ENCODE results near the gene ZNF608.

Gene ZNF608

GRCh38 chr5:124706051-124706450, 40.4 kb downstream of the ZNF608 start:
- Histone ChIP-seq H3K4me3 (ENCODE audit: low read depth in 1 of 2, low read length in 2 of 2) (no peak overlapping the region), H3K9ac (ENCODE audit: low read length) (no peak overlapping the region), H3K36me3 (ENCODE audit: insufficient read depth, low read length) (no peaks in the 10 kb centered on the region), H3K27me3 (ENCODE audit: control insufficient read depth in 1 of 2, insufficient read depth in 2 of 2, low read length in 2 of 2) (no peaks in the 10 kb centered on the region), H3K4me1 (ENCODE audit: insufficient read depth, low read length) (peaks cover 76% of the 10 kb centered on the region), H3K27ac (ENCODE audit: low read depth, low read length) (peak overlapping the region; percentile 51), H3K9me3 (ENCODE audit: low read length) (no peaks in the 10 kb centered on the region)

- no peak overlapping the region for H3K27ac ChIP-seq (ENCODE audit: low read depth, low read length)
Measured at GRCh38 chr5:124705577-124705976, 40.9 kb downstream of the ZNF608 start.

GRCh38 chr5:124704594-124705284, 41.7 kb downstream of the ZNF608 start:
- Histone ChIP-seq H3K36me3 (ENCODE audit: insufficient read depth, low read length) (peaks cover 4% of the 10 kb centered on the region), H3K9me3 (ENCODE audit: low read length) (no peaks in the 10 kb centered on the region), H3K4me1 (ENCODE audit: insufficient read depth, low read length) (peaks cover 76% of the 10 kb centered on the region), H3K27ac (ENCODE audit: low read depth, low read length) (no peak overlapping the region), H3K4me3 (ENCODE audit: low read depth in 1 of 2, low read length in 2 of 2) (no peak overlapping the region), H3K9ac (ENCODE audit: low read length) (no peak overlapping the region), H3K27me3 (ENCODE audit: control insufficient read depth in 1 of 2, insufficient read depth in 2 of 2, low read length in 2 of 2) (no peaks in the 10 kb centered on the region)

More at GRCh38 chr5:124705577-124705976, 40.9 kb downstream of the ZNF608 start:
- H3K36me3 ChIP-seq (ENCODE audit: insufficient read depth, low read length), result no peaks in the 10 kb centered on the region
- no peak overlapping the region for H3K4me3 ChIP-seq (ENCODE audit: low read depth in 1 of 2, low read length in 2 of 2)
- no peak overlapping the region for H3K9ac ChIP-seq (ENCODE audit: low read length)
- H3K9me3 ChIP-seq (ENCODE audit: low read length), result no peaks in the 10 kb centered on the region
- no peaks in the 10 kb centered on the region for H3K27me3 ChIP-seq (ENCODE audit: control insufficient read depth in 1 of 2, insufficient read depth in 2 of 2, low read length in 2 of 2)
- H3K4me1 ChIP-seq (ENCODE audit: insufficient read depth, low read length), result peaks cover 76% of the 10 kb centered on the region

GRCh38 chr5:124703995-124704394, 42.4 kb downstream of the ZNF608 start:
- Histone ChIP-seq H3K27me3 (ENCODE audit: control insufficient read depth in 1 of 2, insufficient read depth in 2 of 2, low read length in 2 of 2) (no peaks in the 10 kb centered on the region), H3K4me1 (ENCODE audit: insufficient read depth, low read length) (peaks cover 75% of the 10 kb centered on the region), H3K27ac (ENCODE audit: low read depth, low read length) (no peak overlapping the region)

GRCh38 chr5:124702525-124702924, 43.9 kb downstream of the ZNF608 start:
- H3K4me3 ChIP-seq (ENCODE audit: low read depth in 1 of 2, low read length in 2 of 2), result no peak overlapping the region
- H3K9ac ChIP-seq (ENCODE audit: low read length), result no peak overlapping the region
- H3K9me3 ChIP-seq (ENCODE audit: low read length), result no peaks in the 10 kb centered on the region
- peaks cover 4% of the 10 kb centered on the region for H3K36me3 ChIP-seq (ENCODE audit: insufficient read depth, low read length)
- no peaks in the 10 kb centered on the region for H3K27me3 ChIP-seq (ENCODE audit: control insufficient read depth in 1 of 2, insufficient read depth in 2 of 2, low read length in 2 of 2)
- H3K27ac ChIP-seq (ENCODE audit: low read depth, low read length), result peak overlapping the region; percentile 37
- peaks cover 78% of the 10 kb centered on the region for H3K4me1 ChIP-seq (ENCODE audit: insufficient read depth, low read length)

More at GRCh38 chr5:124703995-124704394, 42.4 kb downstream of the ZNF608 start:
- no peaks in the 10 kb centered on the region for H3K9me3 ChIP-seq (ENCODE audit: low read length)
- H3K36me3 ChIP-seq (ENCODE audit: insufficient read depth, low read length), result peaks cover 4% of the 10 kb centered on the region
- no peak overlapping the region for H3K9ac ChIP-seq (ENCODE audit: low read length)
- no peak overlapping the region for H3K4me3 ChIP-seq (ENCODE audit: low read depth in 1 of 2, low read length in 2 of 2)

GRCh38 chr5:124701873-124702425, 44.5 kb downstream of the ZNF608 start:
- Histone ChIP-seq H3K9me3 (ENCODE audit: low read length) (no peaks in the 10 kb centered on the region), H3K36me3 (ENCODE audit: insufficient read depth, low read length) (peaks cover 4% of the 10 kb centered on the region), H3K27ac (ENCODE audit: low read depth, low read length) (no peak overlapping the region), H3K27me3 (ENCODE audit: control insufficient read depth in 1 of 2, insufficient read depth in 2 of 2, low read length in 2 of 2) (no peaks in the 10 kb centered on the region), H3K4me3 (ENCODE audit: low read depth in 1 of 2, low read length in 2 of 2) (no peak overlapping the region), H3K9ac (ENCODE audit: low read length) (no peak overlapping the region), H3K4me1 (ENCODE audit: insufficient read depth, low read length) (peaks cover 78% of the 10 kb centered on the region)

- H3K4me1 ChIP-seq (ENCODE audit: insufficient read depth, low read length), result peaks cover 70% of the 10 kb centered on the region
Measured at GRCh38 chr5:124701016-124701415, 45.4 kb downstream of the ZNF608 start.

GRCh38 chr5:124700333-124700732, 46.1 kb downstream of the ZNF608 start:
- H3K4me3 ChIP-seq (ENCODE audit: low read depth in 1 of 2, low read length in 2 of 2), result no peak overlapping the region
- no peak overlapping the region for H3K9ac ChIP-seq (ENCODE audit: low read length)
- no peaks in the 10 kb centered on the region for H3K9me3 ChIP-seq (ENCODE audit: low read length)
- H3K27me3 ChIP-seq (ENCODE audit: control insufficient read depth in 1 of 2, insufficient read depth in 2 of 2, low read length in 2 of 2), result no peaks in the 10 kb centered on the region
- peaks cover 4% of the 10 kb centered on the region for H3K36me3 ChIP-seq (ENCODE audit: insufficient read depth, low read length)
- H3K27ac ChIP-seq (ENCODE audit: low read depth, low read length), result no peak overlapping the region
- peaks cover 64% of the 10 kb centered on the region for H3K4me1 ChIP-seq (ENCODE audit: insufficient read depth, low read length)

More at GRCh38 chr5:124701016-124701415, 45.4 kb downstream of the ZNF608 start:
- H3K9me3 ChIP-seq (ENCODE audit: low read length), result no peaks in the 10 kb centered on the region
- H3K27ac ChIP-seq (ENCODE audit: low read depth, low read length), result no peak overlapping the region
- peaks cover 4% of the 10 kb centered on the region for H3K36me3 ChIP-seq (ENCODE audit: insufficient read depth, low read length)
- no peak overlapping the region for H3K9ac ChIP-seq (ENCODE audit: low read length)
- H3K27me3 ChIP-seq (ENCODE audit: control insufficient read depth in 1 of 2, insufficient read depth in 2 of 2, low read length in 2 of 2), result no peaks in the 10 kb centered on the region
- H3K4me3 ChIP-seq (ENCODE audit: low read depth in 1 of 2, low read length in 2 of 2), result no peak overlapping the region

GRCh38 chr5:124698770-124699169, 47.7 kb downstream of the ZNF608 start:
- no peaks in the 10 kb centered on the region for H3K27me3 ChIP-seq (ENCODE audit: control insufficient read depth in 1 of 2, insufficient read depth in 2 of 2, low read length in 2 of 2)
- peaks cover 4% of the 10 kb centered on the region for H3K36me3 ChIP-seq (ENCODE audit: insufficient read depth, low read length)
- H3K4me3 ChIP-seq (ENCODE audit: low read depth in 1 of 2, low read length in 2 of 2), result peak overlapping the region in 1 of 2 donors; percentile 36
- H3K27ac ChIP-seq (ENCODE audit: low read depth, low read length), result peak overlapping the region; percentile 89
- peaks cover 54% of the 10 kb centered on the region for H3K4me1 ChIP-seq (ENCODE audit: insufficient read depth, low read length)
- H3K9me3 ChIP-seq (ENCODE audit: low read length), result no peaks in the 10 kb centered on the region
- H3K9ac ChIP-seq (ENCODE audit: low read length), result peak overlapping the region; percentile 18

GRCh38 chr5:124697933-124698591, 48.4 kb downstream of the ZNF608 start:
- H3K27me3 ChIP-seq (ENCODE audit: control insufficient read depth in 1 of 2, insufficient read depth in 2 of 2, low read length in 2 of 2), result no peaks in the 10 kb centered on the region
- no peaks in the 10 kb centered on the region for H3K9me3 ChIP-seq (ENCODE audit: low read length)
- peak overlapping the region; percentile 18 for H3K9ac ChIP-seq (ENCODE audit: low read length)
- peaks cover 47% of the 10 kb centered on the region for H3K4me1 ChIP-seq (ENCODE audit: insufficient read depth, low read length)
- peak overlapping the region; percentile 89 for H3K27ac ChIP-seq (ENCODE audit: low read depth, low read length)
- H3K4me3 ChIP-seq (ENCODE audit: low read depth in 1 of 2, low read length in 2 of 2), result peak overlapping the region; percentile 7 to 36
- H3K36me3 ChIP-seq (ENCODE audit: insufficient read depth, low read length), result peaks cover 4% of the 10 kb centered on the region

- peaks cover 4% of the 10 kb centered on the region for H3K36me3 ChIP-seq (ENCODE audit: insufficient read depth, low read length)
- peak overlapping the region in 1 of 2 donors; percentile 36 for H3K4me3 ChIP-seq (ENCODE audit: low read depth in 1 of 2, low read length in 2 of 2)
- H3K27ac ChIP-seq (ENCODE audit: low read depth, low read length), result peak overlapping the region; percentile 89
- no peak overlapping the region for H3K9ac ChIP-seq (ENCODE audit: low read length)
- H3K9me3 ChIP-seq (ENCODE audit: low read length), result no peaks in the 10 kb centered on the region
- H3K27me3 ChIP-seq (ENCODE audit: control insufficient read depth in 1 of 2, insufficient read depth in 2 of 2, low read length in 2 of 2), result no peaks in the 10 kb centered on the region
- peaks cover 47% of the 10 kb centered on the region for H3K4me1 ChIP-seq (ENCODE audit: insufficient read depth, low read length)
Measured at GRCh38 chr5:124697501-124697900, 48.9 kb downstream of the ZNF608 start.
